Osteocyte (in vitro differentiated cells): Measurements from ENCODE around the gene EPAS1. TPM values are rescaled to one million over a fixed set of nuclear protein-coding genes. Genes with fewer than 3 reads are reported as not detected.

Source experiments
- DNase-seq: peaks from one replicate; pipeline ENCODE4 v3.0.0; 2021; ENCODE audit warnings: mixed read lengths; ENCODE audit not compliant: unreplicated experiment; ENCODE audit errors: extremely low spot score
- H3K27ac Mint-ChIP-seq: one replicate; pipeline ENCODE4 v1.8.0; 2021; ENCODE audit warnings: mild to moderate bottlenecking, mixed read lengths; ENCODE audit not compliant: unreplicated experiment
- H3K27me3 Mint-ChIP-seq: one replicate; pipeline ENCODE4 v1.8.0; 2021; ENCODE audit warnings: mixed read lengths; ENCODE audit not compliant: unreplicated experiment
- H3K36me3 Mint-ChIP-seq: one replicate; pipeline ENCODE4 v1.8.0; 2021; ENCODE audit warnings: mixed read lengths; ENCODE audit not compliant: unreplicated experiment
- H3K4me1 Mint-ChIP-seq: one replicate; pipeline ENCODE4 v1.8.0; 2021; ENCODE audit warnings: mixed read lengths; ENCODE audit not compliant: unreplicated experiment
- H3K4me3 Mint-ChIP-seq: one replicate; pipeline ENCODE4 v1.8.0; 2021; ENCODE audit warnings: mild to moderate bottlenecking, moderate library complexity, mixed read lengths; ENCODE audit not compliant: unreplicated experiment
- H3K9me3 Mint-ChIP-seq: one replicate; pipeline ENCODE4 v1.8.0; 2021; ENCODE audit warnings: mixed read lengths; ENCODE audit not compliant: unreplicated experiment
- total RNA-seq: library from RNA; stranded (reverse); gene quantifications from 2 replicates; pipeline ENCODE4 v1.2.1, GENCODE V29; 2021
- TF ChIP-seq, protein P1 (sequence below): fragments of 200-600 bp; sonication (generic); IDR thresholded peaks from 2 replicates; pipeline ENCODE4 v1.5.0; 2021; ENCODE audit warnings: antibody characterized with exemption, mild to moderate bottlenecking, moderate library complexity

The EPAS1 gene
- total RNA-seq, 1 donor from 2014 or later = 14.1 TPM

DNA sequence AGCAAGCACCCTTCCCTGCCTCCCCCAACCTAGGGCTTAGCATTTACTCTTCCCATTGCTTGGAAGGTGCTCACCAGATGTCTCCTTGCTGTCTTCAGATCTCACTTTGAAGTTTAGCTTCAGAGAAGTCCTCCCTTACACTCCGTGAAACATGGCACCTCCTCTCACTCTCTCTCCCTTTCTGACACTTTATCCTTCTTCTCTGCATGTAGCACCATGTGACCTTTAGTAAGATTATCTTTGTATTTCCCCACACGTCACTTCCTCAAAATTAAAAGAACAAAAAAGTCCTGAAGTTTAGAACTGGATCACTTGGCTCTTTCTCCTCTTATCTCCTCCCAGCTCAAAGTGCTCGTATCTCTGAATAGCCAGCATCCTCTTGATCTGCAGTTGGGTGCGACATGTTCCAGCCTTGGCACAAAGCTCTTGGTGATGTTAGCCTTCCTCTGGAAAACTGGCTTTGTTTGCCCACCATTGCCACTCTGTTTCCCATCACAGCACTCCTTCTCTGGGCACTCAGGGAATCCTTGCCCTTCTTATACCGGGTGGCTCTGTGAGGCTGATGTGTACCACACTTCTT is 40.6 kb upstream of the EPAS1 start:
- no peak for DNase-seq
- Mint-ChIP-seq H3K36me3 (no peaks in the 10 kb centered on the region), H3K27me3 (peaks cover 5% of the 10 kb centered on the region), H3K4me1 (peaks cover 24% of the 10 kb centered on the region), H3K27ac (no peak overlapping the region), H3K9me3 (no peaks in the 10 kb centered on the region), H3K4me3 (no peak overlapping the region)
- TF ChIP-seq, protein P1, sequence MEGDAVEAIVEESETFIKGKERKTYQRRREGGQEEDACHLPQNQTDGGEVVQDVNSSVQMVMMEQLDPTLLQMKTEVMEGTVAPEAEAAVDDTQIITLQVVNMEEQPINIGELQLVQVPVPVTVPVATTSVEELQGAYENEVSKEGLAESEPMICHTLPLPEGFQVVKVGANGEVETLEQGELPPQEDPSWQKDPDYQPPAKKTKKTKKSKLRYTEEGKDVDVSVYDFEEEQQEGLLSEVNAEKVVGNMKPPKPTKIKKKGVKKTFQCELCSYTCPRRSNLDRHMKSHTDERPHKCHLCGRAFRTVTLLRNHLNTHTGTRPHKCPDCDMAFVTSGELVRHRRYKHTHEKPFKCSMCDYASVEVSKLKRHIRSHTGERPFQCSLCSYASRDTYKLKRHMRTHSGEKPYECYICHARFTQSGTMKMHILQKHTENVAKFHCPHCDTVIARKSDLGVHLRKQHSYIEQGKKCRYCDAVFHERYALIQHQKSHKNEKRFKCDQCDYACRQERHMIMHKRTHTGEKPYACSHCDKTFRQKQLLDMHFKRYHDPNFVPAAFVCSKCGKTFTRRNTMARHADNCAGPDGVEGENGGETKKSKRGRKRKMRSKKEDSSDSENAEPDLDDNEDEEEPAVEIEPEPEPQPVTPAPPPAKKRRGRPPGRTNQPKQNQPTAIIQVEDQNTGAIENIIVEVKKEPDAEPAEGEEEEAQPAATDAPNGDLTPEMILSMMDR = no peak

DNA sequence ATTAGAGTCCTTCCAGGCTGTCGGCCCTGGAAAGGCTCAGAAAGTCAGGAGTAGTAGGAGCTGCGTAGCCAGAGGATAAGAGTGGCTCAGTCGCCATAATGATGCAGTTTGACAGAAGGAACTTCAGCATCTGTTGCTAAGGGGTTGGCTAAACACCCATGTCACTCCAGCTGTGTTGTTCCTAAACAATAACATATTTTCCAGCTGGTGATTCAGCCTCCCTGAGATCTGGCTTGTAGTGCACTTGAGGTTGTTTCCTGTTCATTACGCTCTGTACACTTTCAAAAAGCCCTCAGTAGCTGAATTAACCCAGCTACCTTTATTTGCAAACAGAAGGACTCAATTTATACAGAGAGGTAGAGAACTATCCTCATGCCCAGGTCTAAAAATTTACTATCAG is 39.7 kb upstream of the EPAS1 start:
- TF ChIP-seq, protein P1 = no peak
- Mint-ChIP-seq H3K27me3 (peaks cover 5% of the 10 kb centered on the region), H3K4me3 (no peak overlapping the region), H3K4me1 (peaks cover 20% of the 10 kb centered on the region), H3K36me3 (no peaks in the 10 kb centered on the region), H3K27ac (no peak overlapping the region), H3K9me3 (no peaks in the 10 kb centered on the region)
- no peak for DNase-seq

DNA sequence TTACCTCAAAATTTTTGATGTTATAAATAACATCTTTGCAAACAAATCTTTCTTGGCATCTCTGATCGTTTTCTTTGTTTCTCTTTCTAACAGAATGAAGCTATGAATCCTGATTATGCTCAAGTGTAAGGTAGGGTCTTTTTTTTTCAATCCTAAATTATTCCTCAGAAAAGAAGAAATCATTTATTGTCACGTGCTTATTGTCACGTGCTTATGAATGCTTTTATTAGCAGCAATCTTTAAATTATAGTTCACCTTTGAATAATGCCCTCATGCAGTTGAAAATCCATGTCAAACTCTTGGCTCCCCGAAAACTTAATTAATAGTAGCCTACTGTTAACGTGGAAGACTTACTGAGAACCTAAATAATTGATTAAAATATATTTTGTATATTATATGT is 39.2 kb upstream of the EPAS1 start:
- no peaks in the 10 kb centered on the region for H3K36me3 Mint-ChIP-seq
- no peak for DNase-seq
- H3K4me1 Mint-ChIP-seq = peaks cover 15% of the 10 kb centered on the region
- TF ChIP-seq, protein P1 = no peak
- no peaks in the 10 kb centered on the region for H3K9me3 Mint-ChIP-seq
- H3K4me3 Mint-ChIP-seq = no peak overlapping the region
- peaks cover 5% of the 10 kb centered on the region for H3K27me3 Mint-ChIP-seq
- H3K27ac Mint-ChIP-seq = no peak overlapping the region

DNA sequence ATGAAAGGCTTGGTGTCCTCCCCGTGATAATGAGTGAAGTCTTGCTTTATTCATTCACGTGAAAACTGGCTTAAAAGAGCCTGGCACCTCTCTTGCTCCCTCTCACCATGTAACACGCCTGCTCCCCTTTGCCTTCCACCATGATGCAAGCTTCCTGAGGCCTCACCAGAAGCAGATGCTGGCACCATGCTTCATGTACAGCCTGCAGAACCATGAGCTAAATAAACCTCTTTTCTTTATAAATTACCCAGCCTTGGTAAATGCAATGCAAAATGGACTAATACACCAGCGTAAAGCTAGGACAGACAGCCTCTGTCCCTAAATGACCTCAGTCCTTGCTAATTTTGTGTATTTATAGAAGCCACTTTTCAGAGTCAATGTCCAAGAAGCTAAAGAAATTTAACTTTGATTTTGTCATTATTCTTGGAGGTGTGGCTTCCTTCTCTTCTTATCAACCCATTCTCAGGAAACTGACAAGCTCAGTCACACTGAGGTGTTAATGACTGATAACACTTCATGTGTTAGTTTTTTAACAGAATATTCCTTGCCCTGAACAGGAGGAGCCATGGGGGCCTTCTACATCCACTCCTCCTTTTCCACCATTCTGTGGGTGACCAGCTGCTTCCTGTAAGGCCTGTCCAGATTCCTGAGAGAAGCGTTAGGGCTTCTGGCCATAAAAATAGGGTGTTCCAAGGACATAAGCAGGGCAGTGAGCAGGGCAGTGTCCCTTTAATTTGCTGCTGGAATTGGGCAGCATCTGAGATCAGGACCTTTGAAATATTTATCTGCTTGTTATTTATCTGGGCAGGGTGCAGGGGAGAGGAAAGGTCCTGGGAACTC is 38.0 kb upstream of the EPAS1 start:
- H3K4me1 Mint-ChIP-seq = peaks cover 9% of the 10 kb centered on the region
- no peak overlapping the region for H3K27ac Mint-ChIP-seq
- no peaks in the 10 kb centered on the region for H3K36me3 Mint-ChIP-seq
- TF ChIP-seq, protein P1 = no peak
- DNase-seq = no peak
- H3K4me3 Mint-ChIP-seq = no peak overlapping the region
- peaks cover 11% of the 10 kb centered on the region for H3K27me3 Mint-ChIP-seq
- H3K9me3 Mint-ChIP-seq = no peaks in the 10 kb centered on the region

DNA sequence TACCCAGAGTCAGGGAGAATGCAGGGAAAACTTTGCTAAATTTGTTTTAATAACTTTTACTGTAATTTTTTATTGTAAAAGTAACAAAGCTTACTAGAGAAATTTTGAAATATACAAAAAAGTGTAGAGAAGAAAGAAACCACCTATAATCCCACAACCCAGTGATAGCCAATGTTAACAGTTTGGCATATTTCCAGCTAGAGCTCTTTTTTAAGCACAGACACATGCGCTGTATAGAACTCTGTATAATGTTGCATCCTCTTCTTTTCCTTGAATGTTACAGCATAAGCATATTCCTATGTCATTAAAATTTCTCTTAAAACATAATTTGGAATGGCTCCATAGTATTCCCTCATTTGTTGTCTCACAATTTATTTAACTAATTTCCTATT is 37.4 kb upstream of the EPAS1 start:
- H3K27ac Mint-ChIP-seq = no peak overlapping the region
- TF ChIP-seq, protein P1 = no peak
- H3K4me3 Mint-ChIP-seq = no peak overlapping the region
- H3K9me3 Mint-ChIP-seq = no peaks in the 10 kb centered on the region
- peaks cover 15% of the 10 kb centered on the region for H3K27me3 Mint-ChIP-seq
- H3K36me3 Mint-ChIP-seq = no peaks in the 10 kb centered on the region
- DNase-seq = no peak
- H3K4me1 Mint-ChIP-seq = peaks cover 9% of the 10 kb centered on the region
